K562 (cell line): Measurements from ENCODE around the gene KMT2A. TPM values are rescaled to one million over a fixed set of nuclear protein-coding genes. Genes with fewer than 3 reads are reported as not detected.
A peak's percentile ranks its signal among the peaks of the same experiment; 100 is the strongest.

Source experiments
- ATAC-seq: fragments of 200-7000 bp; cut with Tn5 transposase; 3 replicates; pipeline ENCODE4 v1.9.1; 2020; ENCODE audit warnings: moderate library complexity
- BruUV-seq: library from RNA; stranded (reverse); fragments of 400-500 nt; replicated peaks from 2 replicates; lab custom pipeline; 2021; lab: Mats Ljungman, UMichigan
- CTCF ChIA-PET: fragments of 300-600 bp; formaldehyde crosslinking; extraction: SDS; loops from one replicate; lab custom pipeline; 2021; ENCODE audit warnings: low intra/inter-chr PET ratio; lab: Yijun Ruan, JAX
- POLR2A ChIA-PET: fragments of 300-600, 350-650 bp; sonication (Branson Sonifier 250); formaldehyde crosslinking; extraction: SDS; loops from one replicate; lab custom pipeline; 2021; ENCODE audit warnings: antibody characterized with exemption, inconsistent platforms; lab: Yijun Ruan, JAX
- DNase-seq, 4 experiments: peaks; one replicate each; pipeline versions ENCODE4 v3.0.0 to v3.0.0-alpha.2; 2011 to 2018; ENCODE audit warnings: low spot score in 3 of 4, mixed read lengths in 3 of 4; ENCODE audit errors: extremely low read depth in 1 of 4
- FAIRE-seq: peaks from 2 replicates; lab custom pipeline; 2011; peaks lifted over from hg19 to GRCh38; lab: Jason Lieb, UNC
- H2AFZ ChIP-seq: 2 replicates; pipeline ENCODE4 v1.6.0; 2011; ENCODE audit warnings: low read depth, low read length, control low read depth, inconsistent platforms
- H3K27ac ChIP-seq: fragments of 200-600 bp; 3 replicates; pipeline ENCODE4 v1.8.0; 2011; ENCODE audit warnings: low read depth, mild to moderate bottlenecking, control low read depth, inconsistent platforms, low read length, moderate library complexity, mixed read lengths; ENCODE audit errors: extremely low read depth
- H3K27me3 ChIP-seq, 2 experiments: fragments of 300-600 bp in 1 of 2; 2 replicates in 1 of 2; 3 replicates in 1 of 2; pipeline versions ENCODE4 v1.6.0 to v1.8.0; 2011; ENCODE audit warnings: inconsistent platforms in 2 of 2, low read length in 2 of 2, mild to moderate bottlenecking in 1 of 2, mixed read lengths in 1 of 2, moderate library complexity in 1 of 2; ENCODE audit not compliant: control insufficient read depth in 2 of 2, insufficient read depth in 2 of 2
- H3K36me3 ChIP-seq: fragments of 300-600 bp; 3 replicates; pipeline ENCODE4 v1.8.0; 2011; ENCODE audit warnings: mild to moderate bottlenecking, low read length, inconsistent platforms; ENCODE audit not compliant: control insufficient read depth, insufficient read depth
- H3K4me1 ChIP-seq, 2 experiments: fragments of 200-600 bp in 1 of 2; replicated peaks in 1 of 2; 2 replicates in 1 of 2; 3 replicates in 1 of 2; pipeline versions ENCODE4 v1.5.1 to v1.8.0; 2011; ENCODE audit warnings: inconsistent platforms in 2 of 2, low read length in 2 of 2, mild to moderate bottlenecking in 1 of 2, mixed read lengths in 1 of 2, moderate library complexity in 1 of 2; ENCODE audit not compliant: control insufficient read depth in 2 of 2, insufficient read depth in 2 of 2
- H3K4me2 ChIP-seq: 2 replicates; pipeline ENCODE4 v1.6.1; 2011; ENCODE audit warnings: low read length, control low read depth, inconsistent platforms, mixed read lengths; ENCODE audit not compliant: insufficient read depth
- H3K4me3 ChIP-seq: fragments of 200-600 bp; sonication (generic), shearing (Covaris generic); 2 replicates; pipeline ENCODE4 v1.5.1; 2016; ENCODE audit warnings: control low read depth, inconsistent platforms
- H3K79me2 ChIP-seq: fragments of 200-600 bp; 3 replicates; pipeline ENCODE4 v1.8.0; 2011; ENCODE audit warnings: low read length, inconsistent platforms; ENCODE audit not compliant: control insufficient read depth, insufficient read depth
- H3K9ac ChIP-seq, 2 experiments: 2 replicates each; pipeline versions ENCODE4 v1.6.0 to v1.6.1; 2011; ENCODE audit warnings: low read depth in 2 of 2, low read length in 2 of 2, control low read depth in 1 of 2, inconsistent platforms in 1 of 2, mild to moderate bottlenecking in 1 of 2, mixed read lengths in 1 of 2; ENCODE audit not compliant: insufficient read depth in 1 of 2
- H3K9me1 ChIP-seq: one replicate; pipeline ENCODE4 v1.6.0; 2011; ENCODE audit warnings: inconsistent platforms, mild to moderate bottlenecking, low read length, moderate library complexity; ENCODE audit not compliant: control insufficient read depth, insufficient read depth
- H3K9me3 ChIP-seq: replicated peaks from 2 replicates; pipeline ENCODE4 v1.5.1; 2011; ENCODE audit warnings: low read depth, low read length, inconsistent platforms; ENCODE audit not compliant: control insufficient read depth, insufficient read depth
- H4K20me1 ChIP-seq: replicated peaks from 2 replicates; pipeline ENCODE4 v1.6.1; 2011; ENCODE audit warnings: low read length, inconsistent platforms, mixed read lengths; ENCODE audit not compliant: control insufficient read depth, insufficient read depth
- FOS ChIP-seq: IDR thresholded peaks from 3 replicates; pipeline ENCODE4 v1.6.1; 2011; ENCODE audit not compliant: insufficient read length; ENCODE audit errors: extremely low read depth
- HOXB6 ChIP-seq: fragments of 250-450 bp; sonication (Bioruptor Pico); IDR thresholded peaks from 2 replicates; pipeline ENCODE4 v1.5.1; 2022; ENCODE audit warnings: mild to moderate bottlenecking, borderline replicate concordance
- SRF ChIP-seq, 2 experiments: fragments of 250-450, 450-650 bp in 1 of 2; sonication (Bioruptor Pico) in 1 of 2; sonication (generic) in 1 of 2; formaldehyde crosslinking; IDR thresholded peaks; 2 replicates each; pipeline versions ENCODE4 v1.5.0 to v1.5.1; 2020 to 2022; ENCODE audit warnings: mild to moderate bottlenecking in 1 of 2, missing genetic modification reagents in 1 of 2
- TCF7L2 ChIP-seq: fragments of 150-350 bp; IDR thresholded peaks from 2 replicates; pipeline ENCODE4 v1.6.1; 2016; ENCODE audit warnings: low read depth, mild to moderate bottlenecking, low read length, moderate library complexity
- in situ Hi-C: fragments of 300-500 bp; cut with MboI; formaldehyde crosslinking; loops from 4 replicates; pipeline ENCODE4 v1.15.0; 2018; ENCODE audit warnings: inconsistent platforms, mixed read lengths
- intact Hi-C: fragments of 100-400 bp; cut with micrococcal nuclease; formaldehyde crosslinking; loops from 2 replicates; pipeline ENCODE4 v1.14.2; 2022
- polyA plus RNA-seq, 8 experiments: library from polyadenylated mRNA; depleted of rRNA in 4 of 8; stranded (reverse) in 5 of 8; unstranded in 3 of 8; fragments of >200 nt; fragmentation: Nextera tagmentation in 2 of 8; fragmentation: Illumina TruSeq in 1 of 8; extraction: Ambion mirVana in 2 of 8; extraction: Trizol in 1 of 8; gene quantifications; 2 replicates each; pipeline versions ENCODE4 v1.2.1 to v1.2.3, GENCODE V29; 2011 to 2014; ENCODE audit warnings: inconsistent platforms in 1 of 8, missing spikeins in 1 of 8
- total RNA-seq, 7 experiments: library from RNA; depleted of rRNA in 6 of 7; stranded (reverse); fragments of >200 nt in 6 of 7; fragmentation: Illumina TruSeq in 2 of 7; extraction: Trizol in 2 of 7; gene quantifications; 2 replicates each; pipeline versions ENCODE4 v1.2.1 to v1.2.3, GENCODE V29; 2011 to 2021; ENCODE audit warnings: low replicate concordance in 1 of 7
- TF ChIP-seq, protein P1 (sequence below): fragments of 450-650 bp; IDR thresholded peaks from 2 replicates; pipeline ENCODE4 v1.6.1; 2018; ENCODE audit not compliant: partially characterized antibody
- TF ChIP-seq, protein P2 (sequence below), 3 experiments: IDR thresholded peaks in 2 of 3; conservative IDR thresholded peaks in 1 of 3; 2 replicates each; pipeline ENCODE4 v1.5.1; 2011 to 2012; ENCODE audit warnings: low read length in 3 of 3, mild to moderate bottlenecking in 3 of 3, control low read depth in 2 of 3, improper control_type of control experiment in 1 of 3, inconsistent platforms in 1 of 3, low read depth in 1 of 3, mixed read lengths in 1 of 3, moderate library complexity in 1 of 3; ENCODE audit not compliant: insufficient read depth in 2 of 3

The KMT2A gene
- total and polyA plus RNA-seq, 9 of the 15 experiments (the other 6 are each of a cell fraction or from before 2014, with no cell fraction given) = 9.6 to 59.9 (median 32.6) TPM

DNA sequence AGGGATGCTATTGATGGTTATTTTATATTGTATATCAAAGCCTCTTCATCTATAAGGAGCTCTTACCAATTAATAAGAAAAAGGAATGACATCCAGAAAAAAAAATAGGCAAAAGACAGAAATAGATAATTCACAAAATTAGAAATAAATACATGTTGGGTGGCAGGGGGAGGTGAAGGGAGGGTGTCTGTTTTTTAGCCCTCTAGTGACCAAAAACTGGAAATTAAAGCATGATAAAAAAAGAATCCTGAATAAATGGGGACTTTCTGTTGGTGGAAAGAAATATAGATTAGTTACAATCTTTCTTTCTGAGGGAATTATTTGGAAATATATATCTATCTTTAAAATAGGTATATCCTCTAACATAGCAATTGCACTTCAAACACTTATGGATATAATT, 49.0 kb downstream of the KMT2A start:
- ATAC-seq (no peak), DNase-seq (peak in 2 of 4 experiments; percentile 46 to 48), FAIRE-seq (no peak)
- Histone ChIP-seq H3K79me2 (no peaks in the 10 kb centered on the region), H3K4me3 (no peak overlapping the region), H3K27me3 (no peaks in the 10 kb centered on the region), H2AFZ (no peak overlapping the region), H3K9me3 (no peaks in the 10 kb centered on the region), H3K4me2 (no peak overlapping the region), H4K20me1 (no peaks in the 10 kb centered on the region), H3K9me1 (no peaks in the 10 kb centered on the region), H3K4me1 (no peaks in the 10 kb centered on the region), H3K27ac (no peak overlapping the region), H3K9ac (no peak overlapping the region), H3K36me3 (peaks cover 82% of the 10 kb centered on the region)
- CTCF ChIA-PET = no interaction called here
- intact Hi-C loops (loop anchor here (5.0 kb wide), 2 partner anchors 103 to 188 kb away; no protein-coding TSS in a partner anchor), in situ Hi-C loops (no loop called here)
- POLR2A ChIA-PET = interaction anchor here (0.9 kb wide), 1 partner anchor 22 kb away, joined by 4 read pairs; no protein-coding TSS in a partner anchor
- TF ChIP-seq, protein P1, sequence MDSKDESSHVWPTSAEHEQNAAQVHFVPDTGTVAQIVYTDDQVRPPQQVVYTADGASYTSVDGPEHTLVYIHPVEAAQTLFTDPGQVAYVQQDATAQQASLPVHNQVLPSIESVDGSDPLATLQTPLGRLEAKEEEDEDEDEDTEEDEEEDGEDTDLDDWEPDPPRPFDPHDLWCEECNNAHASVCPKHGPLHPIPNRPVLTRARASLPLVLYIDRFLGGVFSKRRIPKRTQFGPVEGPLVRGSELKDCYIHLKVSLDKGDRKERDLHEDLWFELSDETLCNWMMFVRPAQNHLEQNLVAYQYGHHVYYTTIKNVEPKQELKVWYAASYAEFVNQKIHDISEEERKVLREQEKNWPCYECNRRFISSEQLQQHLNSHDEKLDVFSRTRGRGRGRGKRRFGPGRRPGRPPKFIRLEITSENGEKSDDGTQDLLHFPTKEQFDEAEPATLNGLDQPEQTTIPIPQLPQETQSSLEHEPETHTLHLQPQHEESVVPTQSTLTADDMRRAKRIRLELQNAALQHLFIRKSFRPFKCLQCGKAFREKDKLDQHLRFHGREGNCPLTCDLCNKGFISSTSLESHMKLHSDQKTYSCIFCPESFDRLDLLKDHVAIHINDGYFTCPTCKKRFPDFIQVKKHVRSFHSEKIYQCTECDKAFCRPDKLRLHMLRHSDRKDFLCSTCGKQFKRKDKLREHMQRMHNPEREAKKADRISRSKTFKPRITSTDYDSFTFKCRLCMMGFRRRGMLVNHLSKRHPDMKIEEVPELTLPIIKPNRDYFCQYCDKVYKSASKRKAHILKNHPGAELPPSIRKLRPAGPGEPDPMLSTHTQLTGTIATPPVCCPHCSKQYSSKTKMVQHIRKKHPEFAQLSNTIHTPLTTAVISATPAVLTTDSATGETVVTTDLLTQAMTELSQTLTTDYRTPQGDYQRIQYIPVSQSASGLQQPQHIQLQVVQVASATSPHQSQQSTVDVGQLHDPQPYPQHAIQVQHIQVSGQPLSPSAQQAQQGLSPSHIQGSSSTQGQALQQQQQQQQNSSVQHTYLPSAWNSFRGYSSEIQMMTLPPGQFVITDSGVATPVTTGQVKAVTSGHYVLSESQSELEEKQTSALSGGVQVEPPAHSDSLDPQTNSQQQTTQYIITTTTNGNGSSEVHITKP = no peak
- TF ChIP-seq TCF7L2 (no peak), SRF (CRISPR knock-in tag; IDR thresholded peaks at IDR 0.05) (no peak), FOS (no peak), HOXB6 (CRISPR knock-in tag) (no peak)
- TF ChIP-seq, protein P2, sequence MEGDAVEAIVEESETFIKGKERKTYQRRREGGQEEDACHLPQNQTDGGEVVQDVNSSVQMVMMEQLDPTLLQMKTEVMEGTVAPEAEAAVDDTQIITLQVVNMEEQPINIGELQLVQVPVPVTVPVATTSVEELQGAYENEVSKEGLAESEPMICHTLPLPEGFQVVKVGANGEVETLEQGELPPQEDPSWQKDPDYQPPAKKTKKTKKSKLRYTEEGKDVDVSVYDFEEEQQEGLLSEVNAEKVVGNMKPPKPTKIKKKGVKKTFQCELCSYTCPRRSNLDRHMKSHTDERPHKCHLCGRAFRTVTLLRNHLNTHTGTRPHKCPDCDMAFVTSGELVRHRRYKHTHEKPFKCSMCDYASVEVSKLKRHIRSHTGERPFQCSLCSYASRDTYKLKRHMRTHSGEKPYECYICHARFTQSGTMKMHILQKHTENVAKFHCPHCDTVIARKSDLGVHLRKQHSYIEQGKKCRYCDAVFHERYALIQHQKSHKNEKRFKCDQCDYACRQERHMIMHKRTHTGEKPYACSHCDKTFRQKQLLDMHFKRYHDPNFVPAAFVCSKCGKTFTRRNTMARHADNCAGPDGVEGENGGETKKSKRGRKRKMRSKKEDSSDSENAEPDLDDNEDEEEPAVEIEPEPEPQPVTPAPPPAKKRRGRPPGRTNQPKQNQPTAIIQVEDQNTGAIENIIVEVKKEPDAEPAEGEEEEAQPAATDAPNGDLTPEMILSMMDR (IDR thresholded peaks at IDR 0.05 in 2 of 3, conservative IDR thresholded peaks at IDR 0.05 in 1 of 3; ENCODE audit: insufficient read depth in 2 of 3, low read depth in 1 of 3, low read length in 3 of 3) = peak in 1 of 3 experiments; percentile 25; a peak in 2 of 6 replicates
- TF ChIP-seq, all 486 proteins: peak for 1
- BruUV-seq = no TSS peak
